HG03066 (cell line): ENCODE measurements around the gene VIM.

Source experiments
- ATAC-seq: cut with Tn5 transposase; IDR thresholded peaks from one replicate; pipeline ENCODE4 v1.9.1; 2021; ENCODE audit warnings: low read depth; ENCODE audit not compliant: unreplicated experiment

The VIM gene

GRCh38 chr10:17229967-17230682 lies 2.1 kb downstream of the VIM start:
- peak; percentile 52 for ATAC-seq

- no peak for ATAC-seq
Observed at GRCh38 chr10:17231788-17232187, 3.7 kb downstream of the VIM start.

- ATAC-seq: no peak
Observed at GRCh38 chr10:17232276-17232960, 4.4 kb downstream of the VIM start.

- no peak for ATAC-seq
Observed at GRCh38 chr10:17233286-17233991, 5.4 kb downstream of the VIM start.

- no peak for ATAC-seq
Observed at GRCh38 chr10:17234431-17234945, 6.4 kb downstream of the VIM start.

GRCh38 chr10:17235136-17235535 lies 7.1 kb downstream of the VIM start:
- no peak for ATAC-seq

- no peak for ATAC-seq
Observed at GRCh38 chr10:17236468-17237148, 8.6 kb downstream of the VIM start.

GRCh38 chr10:17237149-17237527 lies 9.1 kb downstream of the VIM start:
- ATAC-seq: no peak

- ATAC-seq: no peak
Observed at GRCh38 chr10:17237915-17238444, 9.9 kb downstream of the VIM start.

GRCh38 chr10:17238445-17239291 lies 10.6 kb downstream of the VIM start:
- no peak for ATAC-seq

- ATAC-seq: no peak
Observed at GRCh38 chr10:17239345-17240085, 11.5 kb downstream of the VIM start.

- no peak for ATAC-seq
Observed at GRCh38 chr10:17240096-17240495, 12.1 kb downstream of the VIM start.

- ATAC-seq: no peak
Observed at GRCh38 chr10:17240616-17241015, 12.6 kb downstream of the VIM start.

- no peak for ATAC-seq
Observed at GRCh38 chr10:17241611-17242333, 13.7 kb downstream of the VIM start.

GRCh38 chr10:17244700-17245365 lies 16.8 kb downstream of the VIM start:
- ATAC-seq: no peak

GRCh38 chr10:17247210-17247609 lies 19.2 kb downstream of the VIM start:
- no peak for ATAC-seq

GRCh38 chr10:17248964-17249363 lies 20.9 kb downstream of the VIM start:
- no peak for ATAC-seq

GRCh38 chr10:17249820-17250219 lies 21.8 kb downstream of the VIM start:
- no peak for ATAC-seq
